Neural cell (in vitro differentiated cells): Measurements from ENCODE around the gene DPF3.

Experiments
- CTCF ChIP-seq: fragments of 450-650 bp; IDR thresholded peaks from 2 replicates; pipeline ENCODE4 v1.5.1; 2014; ENCODE audit warnings: antibody characterized with exemption, mild to moderate bottlenecking, moderate library complexity; ENCODE audit not compliant: poor library complexity, severe bottlenecking
- EP300 ChIP-seq: fragments of 450-650 bp; conservative IDR thresholded peaks from 2 replicates; pipeline ENCODE4 v1.6.1; 2014; ENCODE audit warnings: antibody characterized with exemption, mild to moderate bottlenecking, moderate library complexity; ENCODE audit not compliant: poor library complexity, severe bottlenecking
- EZH2 ChIP-seq: fragments of 200-600, 300-800 bp; shearing (Covaris generic), sonication (generic); IDR thresholded peaks from 2 replicates; pipeline ENCODE4 v1.6.1; 2014; ENCODE audit warnings: antibody characterized with exemption, low read length, borderline replicate concordance, mild to moderate bottlenecking; ENCODE audit not compliant: insufficient read depth, poor library complexity, severe bottlenecking
- MXI1 ChIP-seq: fragments of 450-650 bp; conservative IDR thresholded peaks from 2 replicates; pipeline ENCODE4 v1.6.1; 2014; ENCODE audit warnings: antibody characterized with exemption, mild to moderate bottlenecking; ENCODE audit not compliant: poor library complexity, severe bottlenecking
- POLR2AphosphoS5 ChIP-seq: IDR thresholded peaks from 2 replicates; pipeline ENCODE4 v1.6.1; 2012
- RAD21 ChIP-seq: fragments of 450-650 bp; conservative IDR thresholded peaks from 2 replicates; pipeline ENCODE4 v1.6.1; 2014; ENCODE audit warnings: antibody characterized with exemption, mild to moderate bottlenecking, moderate library complexity
- REST ChIP-seq: IDR thresholded peaks from 2 replicates; pipeline ENCODE4 v1.6.1; 2012; ENCODE audit warnings: borderline replicate concordance
- SMC3 ChIP-seq: fragments of 450-650 bp; conservative IDR thresholded peaks from 2 replicates; pipeline ENCODE4 v1.6.1; 2014; ENCODE audit warnings: antibody characterized with exemption, mild to moderate bottlenecking, moderate library complexity; ENCODE audit not compliant: poor library complexity
- TAF1 ChIP-seq: IDR thresholded peaks from 2 replicates; pipeline ENCODE4 v1.6.1; 2012; ENCODE audit warnings: low read depth

- TF ChIP-seq REST (no peak), CTCF (no peak), POLR2AphosphoS5 (no peak), EZH2 (no peak), EP300 (no peak), TAF1 (no peak), SMC3 (no peak), RAD21 (no peak), MXI1 (no peak)
Measured at GRCh38 chr14:72715850-72716228, 178.1 kb downstream of the DPF3 start.
